A549 (cell line): Measurements from ENCODE around the gene CD48.

Source experiments
- ZSCAN20 ChIP-seq: fragments of 250-450 bp; sonication (Bioruptor Pico); IDR thresholded peaks from 2 replicates; pipeline ENCODE4 v1.8.0; 2022; ENCODE audit warnings: mild to moderate bottlenecking, moderate library complexity
- TF ChIP-seq, protein P1 (sequence below): fragments of 450-650 bp; IDR thresholded peaks from 2 replicates; pipeline ENCODE4 v1.6.1; 2014; ENCODE audit warnings: antibody characterized with exemption

DNA sequence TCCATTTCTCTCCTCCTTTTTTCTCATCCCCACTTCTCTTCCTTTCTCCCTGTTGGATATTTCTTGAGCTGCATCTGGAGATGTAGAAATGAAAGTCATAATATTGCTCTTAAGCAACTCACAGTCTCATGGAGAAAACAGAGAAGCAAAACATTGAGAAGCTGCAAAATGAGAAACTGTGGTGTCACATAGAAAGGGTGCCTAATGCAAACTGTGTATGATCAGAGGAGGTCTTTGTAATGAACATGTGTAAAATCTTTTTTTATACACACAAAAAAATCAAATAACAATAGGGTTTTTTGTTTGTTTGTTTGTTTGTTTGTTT is 15.7 kb upstream of the CD48 start:
- TF ChIP-seq, protein P1, sequence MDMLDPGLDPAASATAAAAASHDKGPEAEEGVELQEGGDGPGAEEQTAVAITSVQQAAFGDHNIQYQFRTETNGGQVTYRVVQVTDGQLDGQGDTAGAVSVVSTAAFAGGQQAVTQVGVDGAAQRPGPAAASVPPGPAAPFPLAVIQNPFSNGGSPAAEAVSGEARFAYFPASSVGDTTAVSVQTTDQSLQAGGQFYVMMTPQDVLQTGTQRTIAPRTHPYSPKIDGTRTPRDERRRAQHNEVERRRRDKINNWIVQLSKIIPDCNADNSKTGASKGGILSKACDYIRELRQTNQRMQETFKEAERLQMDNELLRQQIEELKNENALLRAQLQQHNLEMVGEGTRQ: no peak
- TF ChIP-seq ZSCAN20: no peak
